GM18868 (cell line): ENCODE results near the gene MN1.
"Not testable (repeated sequence)": the region's sequence is repeated elsewhere in the genome, so short reads cannot be mapped to it uniquely, and the experiment has no call there.

Source experiments
- ATAC-seq: cut with Tn5 transposase; IDR thresholded peaks from one replicate; pipeline ENCODE4 v1.9.1; 2021; ENCODE audit warnings: mild to moderate bottlenecking, moderate library complexity; ENCODE audit not compliant: unreplicated experiment

The MN1 gene

GRCh38 chr22:27746918-27747317 is 54.6 kb downstream of the MN1 start:
- no peak for ATAC-seq

GRCh38 chr22:27745809-27746208 is 55.7 kb downstream of the MN1 start:
- no peak for ATAC-seq

GRCh38 chr22:27745154-27745553 is 56.4 kb downstream of the MN1 start:
- no peak for ATAC-seq

- not testable (repeated sequence) for ATAC-seq
These were observed 57.5 kb downstream of the MN1 start for GRCh38 chr22:27744078-27744477.

- no peak for ATAC-seq
These were observed 61.3 kb downstream of the MN1 start for GRCh38 chr22:27740202-27740748.

- no peak for ATAC-seq
These were observed 64.0 kb downstream of the MN1 start for GRCh38 chr22:27737521-27737920.

GRCh38 chr22:27734066-27734465 is 67.5 kb downstream of the MN1 start:
- no peak for ATAC-seq

- ATAC-seq = no peak
These were observed 68.7 kb downstream of the MN1 start for GRCh38 chr22:27732841-27733240.

GRCh38 chr22:27732391-27732790 is 69.2 kb downstream of the MN1 start:
- ATAC-seq = no peak

- no peak for ATAC-seq
These were observed 69.9 kb downstream of the MN1 start for GRCh38 chr22:27731621-27732020.

GRCh38 chr22:27730641-27731433 is 70.7 kb downstream of the MN1 start:
- no peak for ATAC-seq

GRCh38 chr22:27729246-27729645 is 72.3 kb downstream of the MN1 start:
- no peak for ATAC-seq

GRCh38 chr22:27727673-27728451 is 73.7 kb downstream of the MN1 start:
- no peak for ATAC-seq

GRCh38 chr22:27726686-27727449 is 74.7 kb downstream of the MN1 start:
- ATAC-seq = no peak

GRCh38 chr22:27726331-27726685 is 75.2 kb downstream of the MN1 start:
- no peak for ATAC-seq

- ATAC-seq = no peak
These were observed 75.9 kb downstream of the MN1 start for GRCh38 chr22:27725661-27726060.

- no peak for ATAC-seq
These were observed 76.8 kb downstream of the MN1 start for GRCh38 chr22:27724709-27725108.

- ATAC-seq = no peak
These were observed 77.4 kb downstream of the MN1 start for GRCh38 chr22:27724157-27724556.

- no peak for ATAC-seq
These were observed 77.8 kb downstream of the MN1 start for GRCh38 chr22:27723708-27724107.

GRCh38 chr22:27723158-27723557 is 78.4 kb downstream of the MN1 start:
- ATAC-seq = no peak

- ATAC-seq = no peak
These were observed 80.7 kb downstream of the MN1 start for GRCh38 chr22:27720860-27721259.
